Middle frontal gyrus (tissue), 1 donor: Measurements from ENCODE around the gene FKBP15.

Experiments
- DNase-seq: peaks from one replicate; pipeline ENCODE4 v3.0.0-alpha.2; 2015; ENCODE audit warnings: low spot score; ENCODE audit errors: extremely low spot score

FKBP15 gene

GRCh38 chr9:113184539-113184938, 36.5 kb downstream of the FKBP15 start:
- DNase-seq, result no peak

GRCh38 chr9:113183956-113184488, 37.1 kb downstream of the FKBP15 start:
- no peak for DNase-seq

GRCh38 chr9:113181165-113181564, 39.9 kb downstream of the FKBP15 start:
- no peak for DNase-seq

GRCh38 chr9:113179839-113180238, 41.2 kb downstream of the FKBP15 start:
- DNase-seq, result no peak

GRCh38 chr9:113178087-113178486, 43.0 kb downstream of the FKBP15 start:
- no peak for DNase-seq

GRCh38 chr9:113177251-113177650, 43.8 kb downstream of the FKBP15 start:
- no peak for DNase-seq

GRCh38 chr9:113176803-113177202, 44.3 kb downstream of the FKBP15 start:
- DNase-seq, result no peak

GRCh38 chr9:113173341-113173740, 47.7 kb downstream of the FKBP15 start:
- DNase-seq, result no peak

- DNase-seq, result no peak
Observed at GRCh38 chr9:113168809-113169208, 52.3 kb downstream of the FKBP15 start.

GRCh38 chr9:113166039-113166438, 55.0 kb downstream of the FKBP15 start:
- no peak for DNase-seq

- DNase-seq, result peak; percentile 62
Observed at GRCh38 chr9:113164536-113165300, 56.4 kb downstream of the FKBP15 start.

GRCh38 chr9:113163001-113163400, 58.1 kb downstream of the FKBP15 start:
- no peak for DNase-seq

- DNase-seq, result no peak
Observed at GRCh38 chr9:113160571-113160970, 60.5 kb downstream of the FKBP15 start.

- no peak for DNase-seq
Observed at GRCh38 chr9:113158446-113158845, 62.6 kb downstream of the FKBP15 start.

- DNase-seq, result no peak
Observed at GRCh38 chr9:113156880-113157279, 64.2 kb downstream of the FKBP15 start.

GRCh38 chr9:113155911-113156588, 65.0 kb downstream of the FKBP15 start:
- DNase-seq, result no peak

GRCh38 chr9:113154946-113155345, 66.1 kb downstream of the FKBP15 start:
- no peak for DNase-seq

- DNase-seq, result peak; percentile 56
Observed at GRCh38 chr9:113154471-113154870, 66.6 kb downstream of the FKBP15 start.

GRCh38 chr9:113153599-113153998, 67.5 kb downstream of the FKBP15 start:
- DNase-seq, result no peak

GRCh38 chr9:113152699-113153098, 68.4 kb downstream of the FKBP15 start:
- no peak for DNase-seq

- no peak for DNase-seq
Observed at GRCh38 chr9:113151696-113152630, 69.1 kb downstream of the FKBP15 start.
